GM10266 (cell line): ENCODE results near the gene ARHGAP26.
A peak's percentile ranks its signal among the peaks of the same experiment; 100 is the strongest.
"Not testable (repeated sequence)": the region's sequence is repeated elsewhere in the genome, so short reads cannot be mapped to it uniquely, and the experiment has no call there.

Experiments
- DNase-seq: peaks from one replicate; pipeline ENCODE4 v3.0.0; 2012; ENCODE audit errors: extremely low spot score
- TF ChIP-seq, protein P1 (sequence below): IDR thresholded peaks from 2 replicates; pipeline ENCODE4 v1.5.1; 2012; ENCODE audit warnings: mild to moderate bottlenecking, low read depth; ENCODE audit not compliant: control insufficient read depth, insufficient read depth; ENCODE audit errors: missing control alignments

ARHGAP26 gene

DNA sequence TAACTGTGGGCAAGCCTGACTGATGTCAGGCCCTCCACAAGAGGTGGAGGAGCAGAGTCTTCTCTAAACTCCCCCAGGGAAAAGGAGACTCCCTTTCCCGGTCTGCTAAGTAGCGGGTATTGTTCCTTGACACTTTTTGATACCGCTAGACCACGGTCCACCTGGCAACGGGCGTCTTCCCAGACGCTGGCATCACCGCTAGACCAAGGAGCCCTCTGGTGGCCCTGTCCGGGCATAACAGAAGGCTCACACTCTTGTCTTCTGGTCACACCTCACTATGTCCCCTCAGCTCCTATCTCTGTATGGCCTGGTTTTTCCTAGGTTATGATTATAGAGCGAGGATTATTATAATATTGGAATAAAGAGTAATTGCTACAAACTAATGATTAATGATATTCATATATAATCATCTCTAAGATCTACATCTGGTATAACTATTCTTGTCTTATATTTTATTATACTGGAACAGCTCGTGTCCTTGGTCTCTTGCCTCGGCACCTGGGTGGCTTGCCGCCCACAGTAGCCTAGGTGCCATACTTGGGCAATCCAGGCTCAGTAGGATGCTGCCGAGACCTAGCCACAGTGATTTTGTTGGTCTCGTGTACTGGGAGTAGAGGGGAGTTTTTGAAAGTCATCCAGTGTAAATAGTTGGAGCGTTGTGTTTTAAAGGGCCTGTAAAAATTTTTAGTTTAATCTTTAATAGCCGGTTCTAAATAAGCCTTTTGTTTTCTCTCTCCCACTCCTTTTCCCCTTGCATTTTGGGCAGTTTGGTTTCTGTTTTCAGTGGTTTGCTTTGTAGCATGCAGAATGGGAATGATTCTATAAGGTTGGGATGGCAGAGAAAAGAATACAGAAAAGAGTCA is 195.3 kb downstream of the ARHGAP26 start:
- TF ChIP-seq, protein P1, sequence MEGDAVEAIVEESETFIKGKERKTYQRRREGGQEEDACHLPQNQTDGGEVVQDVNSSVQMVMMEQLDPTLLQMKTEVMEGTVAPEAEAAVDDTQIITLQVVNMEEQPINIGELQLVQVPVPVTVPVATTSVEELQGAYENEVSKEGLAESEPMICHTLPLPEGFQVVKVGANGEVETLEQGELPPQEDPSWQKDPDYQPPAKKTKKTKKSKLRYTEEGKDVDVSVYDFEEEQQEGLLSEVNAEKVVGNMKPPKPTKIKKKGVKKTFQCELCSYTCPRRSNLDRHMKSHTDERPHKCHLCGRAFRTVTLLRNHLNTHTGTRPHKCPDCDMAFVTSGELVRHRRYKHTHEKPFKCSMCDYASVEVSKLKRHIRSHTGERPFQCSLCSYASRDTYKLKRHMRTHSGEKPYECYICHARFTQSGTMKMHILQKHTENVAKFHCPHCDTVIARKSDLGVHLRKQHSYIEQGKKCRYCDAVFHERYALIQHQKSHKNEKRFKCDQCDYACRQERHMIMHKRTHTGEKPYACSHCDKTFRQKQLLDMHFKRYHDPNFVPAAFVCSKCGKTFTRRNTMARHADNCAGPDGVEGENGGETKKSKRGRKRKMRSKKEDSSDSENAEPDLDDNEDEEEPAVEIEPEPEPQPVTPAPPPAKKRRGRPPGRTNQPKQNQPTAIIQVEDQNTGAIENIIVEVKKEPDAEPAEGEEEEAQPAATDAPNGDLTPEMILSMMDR: peak; percentile 19
- DNase-seq: not testable (repeated sequence)

DNA sequence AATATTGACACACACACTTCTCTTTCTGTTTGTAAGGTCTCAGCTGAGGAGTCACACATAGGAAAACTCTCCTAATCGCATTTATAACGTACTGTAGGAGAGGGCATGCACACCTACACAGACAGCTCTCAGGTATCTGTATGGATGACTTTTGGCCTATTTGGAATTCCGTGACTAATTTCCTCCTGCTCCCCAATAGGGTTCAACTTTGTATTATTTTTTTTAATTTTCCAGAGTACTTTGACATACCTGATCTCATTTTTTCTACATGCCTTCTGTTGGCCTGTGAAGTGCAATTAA is 195.9 kb downstream of the ARHGAP26 start:
- no peak for DNase-seq
- TF ChIP-seq, protein P1: no peak

DNA sequence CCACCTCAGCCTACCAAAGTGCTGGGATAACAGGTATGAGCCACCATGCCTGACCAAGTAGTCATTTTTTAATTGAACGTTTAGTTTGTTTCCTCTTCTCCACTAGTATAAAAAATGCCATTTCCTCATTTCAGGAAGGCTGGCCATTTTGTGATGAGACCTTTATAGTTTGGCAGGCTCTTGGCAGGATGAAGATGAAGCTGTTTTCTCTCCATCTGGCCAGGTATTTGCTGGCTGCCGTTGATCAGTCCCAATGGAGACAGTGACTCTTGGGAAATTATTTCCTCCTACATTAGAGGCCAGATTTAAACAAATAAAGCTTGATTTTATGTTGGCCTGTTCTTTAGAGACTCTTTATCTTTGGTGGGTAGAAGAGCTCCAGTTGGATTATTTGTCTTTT is 199.0 kb downstream of the ARHGAP26 start:
- TF ChIP-seq, protein P1: no peak
- DNase-seq: no peak

DNA sequence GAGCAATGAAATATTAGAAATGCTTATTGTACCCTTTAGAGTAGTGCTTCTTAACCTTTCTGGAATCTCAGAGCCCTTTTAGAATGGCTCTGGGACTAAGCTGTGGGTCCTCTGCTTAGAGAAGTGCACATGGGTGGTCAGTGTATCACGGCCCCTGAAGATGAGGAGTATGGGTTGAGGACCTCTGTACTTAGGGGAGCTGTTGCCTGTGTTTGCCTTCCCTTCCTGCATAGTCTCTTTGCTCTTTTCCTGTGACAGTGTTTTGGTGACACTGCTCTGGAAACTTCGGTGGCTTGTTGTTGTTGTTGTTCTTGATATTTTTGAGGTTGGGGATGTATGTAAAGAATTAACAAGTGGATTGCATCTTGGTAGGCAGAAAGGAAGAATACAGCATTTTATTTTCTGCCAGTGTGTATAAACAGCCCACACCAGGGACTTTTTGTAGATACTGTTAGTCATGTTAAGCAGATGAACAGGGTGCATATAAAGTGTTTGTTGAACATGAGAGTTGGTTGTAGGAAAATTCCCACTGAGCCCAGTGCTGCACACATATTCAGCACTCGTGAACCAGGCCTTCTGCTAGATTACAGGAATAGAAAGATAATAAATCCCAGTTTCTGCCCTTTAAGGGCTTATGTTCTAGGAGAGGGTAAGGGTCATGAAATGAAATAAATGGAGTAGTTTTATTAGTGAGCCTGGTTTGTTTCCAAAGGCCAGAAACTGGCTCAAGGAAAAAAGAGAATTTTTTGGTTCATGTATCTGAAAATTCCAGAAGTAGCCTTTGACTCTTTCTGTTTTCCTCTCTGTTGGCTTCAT is 199.7 kb downstream of the ARHGAP26 start:
- DNase-seq: no peak
- TF ChIP-seq, protein P1: no peak

DNA sequence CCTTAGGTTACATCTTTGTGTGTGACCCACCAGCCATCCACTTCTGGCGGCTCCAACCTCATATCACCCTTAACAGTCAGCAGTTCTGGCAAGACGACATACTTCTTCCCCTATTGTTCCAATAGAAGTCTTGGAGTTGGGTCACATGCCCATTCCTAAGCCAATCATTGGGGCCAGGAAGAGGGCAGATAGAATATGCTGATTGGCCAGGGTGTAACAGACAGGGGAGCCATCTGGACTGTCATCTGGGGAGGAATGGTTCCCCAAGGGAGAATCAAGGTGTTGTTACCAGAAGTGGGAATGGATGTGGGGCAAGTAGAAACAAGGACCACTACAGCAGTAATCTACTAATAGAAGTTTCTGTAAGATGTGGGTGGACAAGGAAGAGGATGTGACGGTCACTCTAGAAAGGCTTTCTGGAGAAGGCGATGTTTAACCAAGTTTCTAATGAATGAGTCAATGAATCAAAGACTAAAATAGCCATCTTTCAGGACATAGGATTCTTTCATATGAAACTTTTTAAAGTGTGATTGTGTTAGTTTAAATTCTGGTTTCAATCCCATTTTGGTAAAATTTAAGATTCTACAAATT is 200.4 kb downstream of the ARHGAP26 start:
- DNase-seq: no peak
- TF ChIP-seq, protein P1: no peak

DNA sequence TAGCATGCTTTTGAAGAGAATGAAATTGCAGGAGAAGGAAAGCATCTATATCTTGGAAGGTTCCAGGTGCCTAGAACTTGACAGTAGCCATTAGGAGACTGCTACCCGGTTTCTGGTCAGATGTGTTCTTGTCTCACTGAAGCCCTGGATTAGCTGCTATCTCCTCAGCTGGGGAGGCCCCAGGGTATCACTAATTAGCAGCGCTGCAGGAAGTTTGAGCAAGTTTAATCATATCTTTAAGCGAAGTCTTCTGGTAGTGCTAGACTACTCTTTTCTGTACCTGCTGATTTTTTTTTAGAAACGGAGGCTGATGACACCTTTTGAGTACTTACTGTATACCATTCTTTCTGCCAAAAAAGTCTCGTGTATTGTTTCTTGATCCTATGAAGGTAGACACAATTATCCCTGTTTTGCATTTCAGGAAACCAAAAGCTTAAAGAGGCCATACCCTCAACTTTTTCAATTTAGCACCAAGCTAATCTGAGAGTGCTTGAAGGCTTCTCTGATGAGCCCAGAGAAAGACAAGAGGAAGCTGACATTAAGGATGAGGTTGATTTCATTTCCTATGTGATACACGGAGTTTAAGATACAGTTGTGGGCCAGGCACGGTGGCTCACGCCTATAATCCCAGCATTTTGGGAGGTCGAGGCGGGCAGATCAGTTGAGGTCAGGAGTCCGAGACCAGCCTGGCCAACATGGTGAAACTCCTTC is 201.3 kb downstream of the ARHGAP26 start:
- TF ChIP-seq, protein P1: no peak
- no peak for DNase-seq
